Activated naive CD8-positive, alpha-beta T cell (primary cell): Measurements from ENCODE around the gene TNFAIP8.

Experiments used
- H3K27ac Mint-ChIP-seq: one replicate; pipeline ENCODE4 v1.8.0; 2021; ENCODE audit warnings: mixed read lengths
- H3K27me3 Mint-ChIP-seq: one replicate; pipeline ENCODE4 v1.8.0; 2021; ENCODE audit warnings: mixed read lengths
- H3K36me3 Mint-ChIP-seq: one replicate; pipeline ENCODE4 v1.8.0; 2021; ENCODE audit warnings: mixed read lengths
- H3K4me1 Mint-ChIP-seq: one replicate; pipeline ENCODE4 v1.8.0; 2021; ENCODE audit warnings: low read depth, mixed read lengths
- H3K4me3 Mint-ChIP-seq: one replicate; pipeline ENCODE4 v1.8.0; 2021; ENCODE audit warnings: mild to moderate bottlenecking, mixed read lengths
- H3K9me3 Mint-ChIP-seq: one replicate; pipeline ENCODE4 v1.8.0; 2021; ENCODE audit warnings: low read depth, mixed read lengths

Gene TNFAIP8

DNA sequence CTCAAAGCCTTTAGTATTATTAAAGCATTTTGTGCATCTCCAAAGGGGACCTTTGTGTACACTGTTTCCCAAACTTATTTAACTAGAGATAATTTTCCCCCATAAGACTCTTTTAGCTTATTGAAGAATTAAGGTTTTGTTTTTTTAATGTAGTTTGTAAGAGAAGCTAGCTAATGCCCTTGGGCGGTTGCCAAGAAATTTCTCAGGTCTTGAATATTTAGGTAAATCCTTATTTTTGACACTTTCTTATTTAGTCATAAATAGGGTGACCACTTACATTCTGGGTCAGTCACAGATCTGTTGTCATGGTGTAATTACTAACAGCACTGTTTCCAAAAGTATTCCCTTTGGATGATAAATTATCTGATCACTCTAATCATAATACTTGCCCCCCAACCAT lies 27.2 kb downstream of the TNFAIP8 start:
- peaks cover 86% of the 10 kb centered on the region for H3K4me1 Mint-ChIP-seq
- peaks cover 29% of the 10 kb centered on the region for H3K36me3 Mint-ChIP-seq
- H3K9me3 Mint-ChIP-seq, result no peaks in the 10 kb centered on the region
- peak overlapping the region; percentile 95 for H3K27ac Mint-ChIP-seq
- H3K4me3 Mint-ChIP-seq, result peak overlapping the region; percentile 60
- H3K27me3 Mint-ChIP-seq, result no peaks in the 10 kb centered on the region

- no peaks in the 10 kb centered on the region for H3K9me3 Mint-ChIP-seq
- peaks cover 37% of the 10 kb centered on the region for H3K36me3 Mint-ChIP-seq
- peak overlapping the region; percentile 67 for H3K4me3 Mint-ChIP-seq
- peak overlapping the region; percentile 95 for H3K27ac Mint-ChIP-seq
- H3K4me1 Mint-ChIP-seq, result peaks cover 88% of the 10 kb centered on the region
- H3K27me3 Mint-ChIP-seq, result no peaks in the 10 kb centered on the region
Observed at GRCh38 chr5:119385136-119385535, 29.3 kb downstream of the TNFAIP8 start.

- Mint-ChIP-seq H3K27me3 (no peaks in the 10 kb centered on the region), H3K27ac (peak overlapping the region; percentile 95), H3K4me3 (peak overlapping the region; percentile 67), H3K4me1 (peaks cover 89% of the 10 kb centered on the region), H3K36me3 (peaks cover 41% of the 10 kb centered on the region), H3K9me3 (no peaks in the 10 kb centered on the region)
Observed at GRCh38 chr5:119385536-119386128, 29.8 kb downstream of the TNFAIP8 start.

DNA sequence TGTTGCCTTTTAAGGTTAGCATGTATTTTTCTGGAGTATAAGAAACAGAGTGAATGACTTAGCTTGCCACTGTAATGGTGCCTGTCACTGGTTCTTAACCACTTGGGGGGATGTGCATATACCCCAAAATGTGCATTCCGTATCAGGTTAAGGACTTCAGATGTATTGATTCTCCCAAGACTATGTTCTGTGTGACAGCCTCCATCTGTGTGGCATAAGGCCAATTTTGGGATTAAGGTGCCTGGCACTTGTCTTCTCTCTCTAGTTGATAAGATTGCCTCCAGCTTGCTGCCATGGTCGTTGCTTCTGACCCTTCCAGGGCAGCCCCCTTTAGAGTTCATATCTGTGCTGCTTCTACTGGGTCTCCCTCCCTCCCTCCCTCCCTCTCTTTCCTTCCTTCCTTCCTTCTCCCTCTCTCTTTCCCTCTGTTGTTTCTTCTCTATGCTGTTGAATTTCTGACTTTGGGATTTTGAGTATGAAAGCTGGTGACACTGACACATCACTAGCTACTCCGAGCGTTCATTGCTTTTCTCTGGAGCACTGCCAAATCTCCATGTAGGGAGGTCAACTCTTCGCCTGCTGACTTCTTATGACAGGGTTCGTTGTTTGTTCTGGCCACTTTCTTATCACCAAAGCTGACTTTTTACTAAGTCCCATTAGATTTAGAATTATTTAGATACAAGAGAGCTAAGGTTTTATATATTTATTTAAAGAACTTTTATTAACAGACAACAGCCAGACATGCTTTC lies 31.0 kb downstream of the TNFAIP8 start:
- Mint-ChIP-seq H3K36me3 (peaks cover 41% of the 10 kb centered on the region), H3K9me3 (no peaks in the 10 kb centered on the region), H3K27me3 (no peaks in the 10 kb centered on the region), H3K4me3 (peak overlapping the region; percentile 8), H3K27ac (peak overlapping the region; percentile 95), H3K4me1 (peaks cover 93% of the 10 kb centered on the region)

GRCh38 chr5:119387945-119388618 lies 32.3 kb downstream of the TNFAIP8 start:
- Mint-ChIP-seq H3K36me3 (peaks cover 45% of the 10 kb centered on the region), H3K27ac (peak overlapping the region; percentile 95), H3K27me3 (no peaks in the 10 kb centered on the region), H3K4me1 (peaks cover 95% of the 10 kb centered on the region), H3K9me3 (no peaks in the 10 kb centered on the region), H3K4me3 (peak overlapping the region; percentile 56)

DNA sequence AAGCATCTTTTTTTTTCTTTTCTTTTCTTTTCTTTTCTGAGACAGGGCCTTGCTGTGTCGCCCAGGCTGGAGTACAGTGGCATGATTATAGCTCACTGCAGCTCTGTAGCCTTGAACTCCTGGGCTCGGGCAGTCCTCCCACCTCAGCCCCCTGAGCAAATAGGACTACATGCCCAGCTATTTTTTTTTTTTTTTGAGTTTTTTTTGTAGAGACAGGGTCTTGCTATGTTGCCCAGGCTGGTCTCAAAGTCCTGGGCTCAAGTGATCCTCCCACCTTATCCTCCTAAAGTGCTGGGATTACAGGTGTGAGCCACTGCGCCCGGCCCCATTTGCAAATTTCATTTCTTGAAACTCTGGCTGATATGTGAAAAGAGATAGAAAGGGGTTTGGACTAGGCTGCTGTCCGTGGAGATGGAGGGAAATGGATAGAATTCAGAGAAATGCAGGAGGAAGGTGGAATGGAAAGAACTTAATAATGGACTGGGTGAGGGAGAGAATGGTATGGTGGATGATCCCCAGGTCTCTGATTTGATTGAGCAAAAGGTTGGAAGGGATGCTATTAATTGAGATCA lies 32.9 kb downstream of the TNFAIP8 start:
- peak overlapping the region; percentile 95 for H3K27ac Mint-ChIP-seq
- H3K27me3 Mint-ChIP-seq, result no peaks in the 10 kb centered on the region
- peak overlapping the region; percentile 51 for H3K4me3 Mint-ChIP-seq
- H3K36me3 Mint-ChIP-seq, result peaks cover 47% of the 10 kb centered on the region
- no peaks in the 10 kb centered on the region for H3K9me3 Mint-ChIP-seq
- peaks cover 95% of the 10 kb centered on the region for H3K4me1 Mint-ChIP-seq

DNA sequence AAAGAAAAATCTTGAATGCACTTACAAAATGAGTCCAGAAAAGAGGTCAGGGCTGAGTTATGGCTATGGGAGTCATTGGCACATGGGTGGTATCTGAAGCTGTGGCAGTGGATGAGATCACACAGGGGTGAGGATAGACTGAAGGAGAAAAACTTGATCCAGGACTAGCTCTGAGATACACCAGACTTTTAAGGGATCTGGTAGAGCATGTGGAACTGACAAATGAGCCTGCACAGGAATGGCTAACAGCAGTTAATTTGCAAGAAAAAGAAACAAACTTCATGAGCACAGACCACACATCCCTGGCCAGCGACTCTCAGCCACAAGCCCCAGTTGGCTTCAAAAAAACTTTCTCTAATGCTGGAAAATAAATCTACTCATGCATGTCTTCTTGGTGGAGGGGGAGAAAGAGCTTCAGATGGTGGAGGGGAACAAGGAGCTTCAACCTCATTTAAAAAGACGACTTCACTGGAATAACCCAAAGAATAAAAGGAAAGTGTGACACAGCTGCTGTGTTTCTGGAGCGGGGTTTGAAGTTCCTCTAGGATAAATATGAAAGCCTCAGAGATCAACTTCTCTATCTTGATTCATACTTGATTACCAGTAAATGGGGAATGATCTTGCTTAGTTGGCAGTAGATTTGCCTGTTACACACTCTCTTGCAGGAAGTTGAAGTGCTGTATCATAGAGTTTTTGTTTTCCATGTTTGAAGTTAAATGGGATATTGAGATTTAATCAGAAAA lies 33.6 kb downstream of the TNFAIP8 start:
- Mint-ChIP-seq H3K36me3 (peaks cover 51% of the 10 kb centered on the region), H3K4me1 (peaks cover 93% of the 10 kb centered on the region), H3K27me3 (no peaks in the 10 kb centered on the region), H3K4me3 (peak overlapping the region; percentile 51), H3K27ac (peak overlapping the region; percentile 95), H3K9me3 (no peaks in the 10 kb centered on the region)

- no peaks in the 10 kb centered on the region for H3K9me3 Mint-ChIP-seq
- no peaks in the 10 kb centered on the region for H3K27me3 Mint-ChIP-seq
- H3K4me3 Mint-ChIP-seq, result no peak overlapping the region
- peaks cover 92% of the 10 kb centered on the region for H3K4me1 Mint-ChIP-seq
- peaks cover 52% of the 10 kb centered on the region for H3K36me3 Mint-ChIP-seq
- peak overlapping the region; percentile 95 for H3K27ac Mint-ChIP-seq
Observed at GRCh38 chr5:119390404-119390803, 34.6 kb downstream of the TNFAIP8 start.

DNA sequence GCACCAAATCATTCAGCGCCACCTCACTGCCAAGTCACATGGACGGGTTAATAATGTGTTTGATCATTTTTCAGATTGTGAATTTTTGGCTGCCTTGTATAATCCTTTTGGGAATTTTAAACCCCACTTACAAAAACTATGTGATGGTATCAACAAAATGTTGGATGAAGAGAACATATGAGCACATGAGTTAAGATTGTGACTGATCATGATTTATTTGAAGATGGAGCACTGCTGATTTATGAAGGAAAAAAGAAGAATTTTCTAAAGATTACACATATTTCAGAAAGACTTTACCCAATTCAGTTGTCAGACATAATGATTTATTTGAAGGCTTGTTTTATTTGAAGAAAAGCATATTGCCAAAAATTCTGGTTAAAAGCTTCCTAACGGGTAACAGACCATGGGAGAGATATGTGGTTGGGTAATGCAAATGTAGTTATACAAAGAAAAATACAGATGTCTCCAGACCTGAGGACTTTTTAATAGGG lies 37.4 kb downstream of the TNFAIP8 start:
- Mint-ChIP-seq H3K4me3 (peak overlapping the region; percentile 70), H3K36me3 (peaks cover 52% of the 10 kb centered on the region), H3K4me1 (peaks cover 91% of the 10 kb centered on the region), H3K27me3 (no peaks in the 10 kb centered on the region), H3K9me3 (no peaks in the 10 kb centered on the region), H3K27ac (peak overlapping the region; percentile 99)

- peak overlapping the region; percentile 70 for H3K4me3 Mint-ChIP-seq
- H3K27me3 Mint-ChIP-seq, result no peaks in the 10 kb centered on the region
- peaks cover 92% of the 10 kb centered on the region for H3K4me1 Mint-ChIP-seq
- peaks cover 50% of the 10 kb centered on the region for H3K36me3 Mint-ChIP-seq
- H3K27ac Mint-ChIP-seq, result peak overlapping the region; percentile 99
- no peaks in the 10 kb centered on the region for H3K9me3 Mint-ChIP-seq
Observed at GRCh38 chr5:119393746-119394145, 37.9 kb downstream of the TNFAIP8 start.

GRCh38 chr5:119395080-119395836 lies 39.4 kb downstream of the TNFAIP8 start:
- H3K9me3 Mint-ChIP-seq, result no peaks in the 10 kb centered on the region

GRCh38 chr5:119396030-119396664 lies 40.3 kb downstream of the TNFAIP8 start:
- Mint-ChIP-seq H3K36me3 (peaks cover 34% of the 10 kb centered on the region), H3K4me3 (peak overlapping the region; percentile 58)

More at GRCh38 chr5:119395080-119395836, 39.4 kb downstream of the TNFAIP8 start:
- H3K4me3 Mint-ChIP-seq, result peak overlapping the region; percentile 51
- H3K36me3 Mint-ChIP-seq, result peaks cover 37% of the 10 kb centered on the region
- H3K4me1 Mint-ChIP-seq, result peaks cover 92% of the 10 kb centered on the region
- H3K27me3 Mint-ChIP-seq, result no peaks in the 10 kb centered on the region
- H3K27ac Mint-ChIP-seq, result peak overlapping the region; percentile 99

GRCh38 chr5:119397518-119398380 lies 41.9 kb downstream of the TNFAIP8 start:
- Mint-ChIP-seq H3K9me3 (no peaks in the 10 kb centered on the region), H3K4me3 (peak overlapping the region; percentile 75), H3K27ac (peak overlapping the region; percentile 99), H3K4me1 (peaks cover 83% of the 10 kb centered on the region), H3K27me3 (no peaks in the 10 kb centered on the region), H3K36me3 (peaks cover 30% of the 10 kb centered on the region)

More at GRCh38 chr5:119396030-119396664, 40.3 kb downstream of the TNFAIP8 start:
- Mint-ChIP-seq H3K27ac (peak overlapping the region; percentile 99), H3K27me3 (no peaks in the 10 kb centered on the region), H3K9me3 (no peaks in the 10 kb centered on the region), H3K4me1 (peaks cover 91% of the 10 kb centered on the region)
